Measurements from ENCODE around the gene LRP1B.
A peak's percentile ranks its signal among the peaks of the same experiment; 100 is the strongest.

The LRP1B gene

DNA sequence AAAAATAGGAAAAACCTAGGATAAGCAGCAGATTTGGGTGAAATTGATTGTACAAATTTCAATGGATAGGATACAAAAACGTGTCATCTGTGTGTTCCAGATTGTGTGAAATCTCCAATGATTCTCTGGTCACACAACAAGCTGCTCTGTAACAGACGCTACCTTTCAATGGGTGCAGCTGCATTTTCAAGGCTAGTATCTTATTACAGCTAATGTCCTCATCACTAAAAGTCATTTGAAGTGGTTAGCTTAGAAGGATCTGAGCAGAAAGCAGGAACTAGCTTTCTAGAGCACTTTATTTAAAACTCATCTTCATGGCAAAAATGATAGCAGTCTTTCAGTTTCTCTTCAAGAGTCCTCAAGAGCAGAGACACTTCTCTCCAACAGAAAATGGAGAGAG, 364.6 kb downstream of the LRP1B start:
- no peak for TF ChIP-seq Cebpa-rat (IDR thresholded peaks at IDR 0.05)
- no peak overlapping the region for H3K4me3 ChIP-seq
- H3K9me3 ChIP-seq: no peaks in the 10 kb centered on the region
- H3K27ac ChIP-seq: no peak overlapping the region
- no peaks in the 10 kb centered on the region for H3K27me3 ChIP-seq
- no peak overlapping the region for H3K9ac ChIP-seq
- H3K4me2 ChIP-seq: no peak overlapping the region
- no peaks in the 10 kb centered on the region for H4K20me1 ChIP-seq
- no peaks in the 10 kb centered on the region for H3K36me3 ChIP-seq
- no peaks in the 10 kb centered on the region for H3K4me1 ChIP-seq

DNA sequence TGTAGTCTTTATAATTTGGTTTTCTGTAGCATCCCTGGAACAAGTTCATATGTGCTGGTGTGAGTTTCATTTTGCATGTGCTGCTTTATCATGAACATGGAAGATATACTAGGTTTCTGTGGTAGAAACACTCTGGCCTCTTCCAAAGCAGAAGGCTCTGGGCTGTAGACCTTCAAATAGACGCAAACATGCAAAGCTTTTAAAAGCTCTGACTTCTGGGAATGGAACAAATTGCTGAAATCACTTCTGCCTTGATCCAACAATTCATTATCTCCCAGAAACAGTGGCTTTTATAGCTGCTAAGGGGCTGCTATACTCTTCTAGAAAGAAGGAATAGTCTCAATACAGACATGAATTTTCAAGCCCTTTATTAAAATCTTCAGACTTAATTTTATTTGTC, 382.2 kb downstream of the LRP1B start:
- Histone ChIP-seq H3K27ac (no peak overlapping the region), H3K4me2 (no peak overlapping the region), H3K4me1 (no peaks in the 10 kb centered on the region), H3K9me3 (no peaks in the 10 kb centered on the region), H3K36me3 (no peaks in the 10 kb centered on the region), H4K20me1 (no peaks in the 10 kb centered on the region), H3K27me3 (no peaks in the 10 kb centered on the region), H3K9ac (no peak overlapping the region), H3K4me3 (no peak overlapping the region)
- no peak for TF ChIP-seq Cebpa-rat (IDR thresholded peaks at IDR 0.05)

DNA sequence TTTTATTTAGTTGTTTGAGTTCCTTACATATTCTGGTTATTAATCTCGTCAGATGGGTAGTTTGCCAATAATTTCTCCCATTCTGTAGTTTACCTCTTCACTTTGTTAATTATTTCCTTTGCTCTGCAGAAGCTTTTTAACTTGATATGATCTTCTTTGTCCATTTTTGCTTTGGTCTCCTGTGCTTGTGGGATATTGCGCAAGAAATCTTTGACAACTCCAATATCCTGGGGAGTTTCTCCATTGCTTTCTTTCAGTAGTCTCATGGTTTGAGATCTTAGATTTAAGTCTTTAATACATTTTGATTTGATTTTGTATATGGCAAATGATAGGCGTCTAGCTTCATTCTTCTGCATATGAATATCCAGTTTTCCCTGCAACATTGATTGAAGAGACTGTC, 389.2 kb downstream of the LRP1B start:
- H3K27ac ChIP-seq: no peak overlapping the region
- H4K20me1 ChIP-seq: no peaks in the 10 kb centered on the region
- H3K4me3 ChIP-seq: no peak overlapping the region
- no peaks in the 10 kb centered on the region for H3K27me3 ChIP-seq
- no peaks in the 10 kb centered on the region for H3K36me3 ChIP-seq
- no peaks in the 10 kb centered on the region for H3K9me3 ChIP-seq
- H3K4me2 ChIP-seq: no peak overlapping the region
- H3K9ac ChIP-seq: no peak overlapping the region
- no peaks in the 10 kb centered on the region for H3K4me1 ChIP-seq
- TF ChIP-seq Cebpa-rat (IDR thresholded peaks at IDR 0.05): peak; percentile 29; the same call in 1 of the 2 replicates

DNA sequence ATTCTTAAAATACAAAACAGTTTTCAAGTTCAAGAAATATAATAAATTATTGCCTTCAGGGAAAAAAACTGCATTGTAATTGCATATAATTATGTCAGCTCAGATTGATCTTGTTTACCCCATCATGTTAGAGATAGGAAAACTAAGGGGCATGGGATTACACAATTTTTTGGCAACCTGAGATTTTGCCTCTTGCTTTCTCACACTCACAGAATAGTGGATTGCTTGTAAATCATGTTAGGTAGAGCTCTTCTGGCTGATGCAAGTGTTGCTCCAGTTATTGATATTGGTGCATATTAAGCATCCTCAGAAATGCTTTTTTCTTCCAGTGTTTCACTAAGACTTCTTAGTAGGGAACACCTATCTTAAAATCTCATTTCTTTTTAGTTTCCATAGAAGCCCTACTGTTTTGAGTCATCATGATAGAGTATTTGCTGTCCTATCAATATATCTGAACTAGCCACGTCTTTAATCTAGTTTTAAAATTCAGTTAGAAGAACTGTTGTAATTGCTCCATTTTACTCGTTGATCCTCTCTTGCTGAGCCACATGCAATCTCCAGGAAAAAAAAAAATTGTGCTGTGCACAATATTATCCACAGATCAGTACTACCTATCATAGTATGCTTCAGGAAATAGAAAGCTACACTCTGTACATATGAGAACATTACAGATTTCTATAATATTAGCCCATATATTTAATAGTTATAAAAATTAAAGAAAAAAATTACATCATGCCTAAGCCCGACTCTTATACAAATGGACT, 393.1 kb downstream of the LRP1B start:
- Histone ChIP-seq H3K4me1 (no peaks in the 10 kb centered on the region), H3K4me2 (no peak overlapping the region), H3K36me3 (no peaks in the 10 kb centered on the region), H4K20me1 (no peaks in the 10 kb centered on the region), H3K9me3 (no peaks in the 10 kb centered on the region), H3K9ac (no peak overlapping the region), H3K27me3 (no peaks in the 10 kb centered on the region), H3K27ac (no peak overlapping the region), H3K4me3 (no peak overlapping the region)
- TF ChIP-seq Cebpa-rat (IDR thresholded peaks at IDR 0.05): no peak

DNA sequence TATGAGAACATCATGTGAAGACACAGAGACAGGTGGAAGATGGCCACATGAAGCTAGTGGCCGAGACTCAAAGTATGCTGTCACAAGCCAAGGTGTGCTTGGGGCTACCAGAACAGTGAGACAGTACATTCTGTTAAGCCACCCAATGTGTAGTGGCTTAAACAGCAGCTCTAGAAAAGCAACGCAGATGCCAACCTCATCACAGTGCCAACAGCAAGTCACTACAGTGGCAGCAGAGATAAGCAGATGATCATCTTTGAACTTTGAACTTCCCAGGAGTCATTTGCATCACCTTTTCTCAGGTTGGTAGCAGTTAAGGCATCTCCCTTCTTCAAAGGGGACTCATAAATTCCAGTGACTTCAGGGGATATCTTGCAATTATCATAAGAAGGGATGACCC, 394.4 kb downstream of the LRP1B start:
- H3K4me3 ChIP-seq: no peak overlapping the region
- no peaks in the 10 kb centered on the region for H3K27me3 ChIP-seq
- H3K27ac ChIP-seq: no peak overlapping the region
- no peaks in the 10 kb centered on the region for H4K20me1 ChIP-seq
- no peak overlapping the region for H3K9ac ChIP-seq
- no peak overlapping the region for H3K4me2 ChIP-seq
- H3K4me1 ChIP-seq: no peaks in the 10 kb centered on the region
- no peaks in the 10 kb centered on the region for H3K9me3 ChIP-seq
- H3K36me3 ChIP-seq: no peaks in the 10 kb centered on the region
- no peak for TF ChIP-seq Cebpa-rat (IDR thresholded peaks at IDR 0.05)

DNA sequence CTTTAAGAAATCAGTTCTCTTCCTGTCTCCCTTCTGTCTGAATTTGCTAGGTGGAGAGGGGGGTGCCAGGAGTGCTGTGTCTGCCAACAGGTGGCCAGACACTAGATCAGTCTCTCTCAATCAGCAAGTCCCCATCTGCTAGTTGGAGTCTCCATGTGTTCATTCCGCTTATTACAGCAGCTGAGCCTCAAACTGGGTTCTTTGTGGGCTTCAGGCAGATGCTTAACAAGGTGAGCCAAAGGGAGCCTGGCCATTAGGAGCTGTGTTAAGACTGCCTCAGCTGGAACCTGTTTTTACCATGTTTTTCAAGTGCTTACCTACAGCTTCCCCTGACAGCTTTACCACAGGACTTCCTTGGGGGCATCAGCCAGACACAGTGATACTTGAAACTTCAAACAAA, 401.9 kb downstream of the LRP1B start:
- H3K36me3 ChIP-seq: no peaks in the 10 kb centered on the region
- TF ChIP-seq Cebpa-rat (IDR thresholded peaks at IDR 0.05): no peak
- H3K27ac ChIP-seq: no peak overlapping the region

DNA sequence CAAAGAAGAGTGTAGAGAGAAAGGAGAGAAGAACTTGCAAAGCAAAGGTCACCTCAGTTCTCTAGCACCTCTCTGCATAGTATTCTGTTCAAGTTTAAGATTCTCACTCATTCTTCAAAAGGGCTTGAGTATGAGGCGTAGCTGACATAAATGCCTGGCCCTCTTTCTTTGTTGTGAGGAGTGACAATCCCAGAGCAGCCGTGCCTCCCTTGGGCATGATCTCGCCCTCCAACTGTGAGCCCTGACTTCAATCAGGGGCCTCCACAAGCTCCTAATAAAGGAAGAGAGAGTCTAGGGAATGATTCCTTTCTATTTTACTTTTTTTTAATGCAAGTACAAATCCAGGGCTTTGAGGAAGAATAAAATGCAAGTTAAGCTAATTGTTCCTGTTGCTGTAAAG, 402.7 kb downstream of the LRP1B start:
- Histone ChIP-seq H3K36me3 (no peaks in the 10 kb centered on the region), H3K4me2 (no peak overlapping the region), H4K20me1 (no peaks in the 10 kb centered on the region), H3K9ac (no peak overlapping the region), H3K4me3 (no peak overlapping the region), H3K27me3 (no peaks in the 10 kb centered on the region), H3K27ac (no peak overlapping the region), H3K9me3 (no peaks in the 10 kb centered on the region), H3K4me1 (no peaks in the 10 kb centered on the region)
- no peak for TF ChIP-seq Cebpa-rat (IDR thresholded peaks at IDR 0.05)

More for the DNA sequence above, 401.9 kb downstream of the LRP1B start:
- H3K9me3 ChIP-seq: no peaks in the 10 kb centered on the region
- H3K9ac ChIP-seq: no peak overlapping the region
- no peak overlapping the region for H3K4me3 ChIP-seq
- no peak overlapping the region for H3K4me2 ChIP-seq
- H4K20me1 ChIP-seq: no peaks in the 10 kb centered on the region
- H3K4me1 ChIP-seq: no peaks in the 10 kb centered on the region
- H3K27me3 ChIP-seq: no peaks in the 10 kb centered on the region

DNA sequence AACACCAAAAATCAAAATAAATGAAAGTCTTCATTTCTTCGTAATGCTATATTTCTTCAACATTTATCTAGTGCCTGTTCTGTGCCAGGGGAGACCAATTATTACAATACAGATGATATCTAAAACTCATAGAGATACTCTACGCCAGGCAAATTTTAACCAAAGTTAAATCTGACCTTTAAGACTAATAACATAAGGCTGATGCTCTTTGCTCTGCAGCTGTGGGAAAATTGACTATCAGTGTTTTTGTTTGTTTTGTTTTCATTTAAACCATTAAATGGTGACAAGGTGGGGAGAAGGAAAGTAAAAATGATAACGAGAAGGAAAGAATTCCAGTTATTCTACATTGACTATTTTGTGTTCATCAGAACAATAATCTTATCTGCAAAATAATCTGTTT, 406.4 kb downstream of the LRP1B start:
- TF ChIP-seq Cebpa-rat (IDR thresholded peaks at IDR 0.05): no peak
- no peak overlapping the region for H3K9ac ChIP-seq
- H3K27me3 ChIP-seq: no peaks in the 10 kb centered on the region
- no peak overlapping the region for H3K27ac ChIP-seq
- H3K9me3 ChIP-seq: no peaks in the 10 kb centered on the region
- H4K20me1 ChIP-seq: no peaks in the 10 kb centered on the region
- no peak overlapping the region for H3K4me3 ChIP-seq
- no peak overlapping the region for H3K4me2 ChIP-seq
- no peaks in the 10 kb centered on the region for H3K4me1 ChIP-seq
- H3K36me3 ChIP-seq: no peaks in the 10 kb centered on the region

DNA sequence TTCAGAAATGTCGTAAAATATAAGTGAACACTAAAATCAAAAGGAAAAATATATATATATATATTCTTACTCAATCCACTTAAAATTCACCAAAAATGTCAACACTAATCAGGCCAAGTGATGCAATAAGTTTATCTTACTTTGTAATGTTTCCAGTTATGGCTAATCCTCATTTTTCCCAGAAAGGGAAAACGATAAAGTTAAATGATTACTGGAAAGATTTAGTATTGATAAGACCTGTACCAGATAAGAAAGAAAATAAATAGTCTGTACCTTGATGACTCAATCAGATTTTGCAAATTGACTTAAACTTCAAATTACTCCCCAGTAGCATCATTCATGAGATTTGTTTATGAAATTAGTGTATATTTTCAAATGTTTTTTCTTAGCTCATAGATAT, 407.0 kb downstream of the LRP1B start:
- no peaks in the 10 kb centered on the region for H3K9me3 ChIP-seq
- H3K4me1 ChIP-seq: no peaks in the 10 kb centered on the region
- H3K27ac ChIP-seq: no peak overlapping the region
- no peaks in the 10 kb centered on the region for H3K36me3 ChIP-seq
- TF ChIP-seq Cebpa-rat (IDR thresholded peaks at IDR 0.05): no peak
- H4K20me1 ChIP-seq: no peaks in the 10 kb centered on the region
- no peak overlapping the region for H3K4me3 ChIP-seq
- H3K4me2 ChIP-seq: no peak overlapping the region
- H3K27me3 ChIP-seq: no peaks in the 10 kb centered on the region
- H3K9ac ChIP-seq: no peak overlapping the region

DNA sequence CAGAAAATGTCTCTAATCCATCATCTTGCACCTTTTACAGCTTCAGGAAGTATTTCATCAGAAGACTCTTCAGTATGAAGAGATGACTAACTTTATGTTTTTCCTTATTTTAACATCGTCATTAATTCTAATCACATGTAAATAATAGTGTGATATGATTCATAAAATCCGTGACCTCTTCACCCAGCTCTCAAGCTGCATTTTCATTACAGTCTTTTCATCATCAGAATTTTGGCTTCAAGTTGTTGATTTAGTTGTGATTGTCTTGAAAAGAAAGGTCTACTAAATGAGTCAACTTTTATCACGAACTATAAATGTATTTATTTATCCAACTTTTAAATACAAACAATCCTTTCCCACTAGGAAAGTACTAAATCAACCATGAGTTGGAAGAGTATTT, 410.3 kb downstream of the LRP1B start:
- Histone ChIP-seq H3K4me2 (no peak overlapping the region), H4K20me1 (no peaks in the 10 kb centered on the region), H3K4me1 (no peaks in the 10 kb centered on the region), H3K4me3 (no peak overlapping the region), H3K27me3 (no peaks in the 10 kb centered on the region), H3K9ac (no peak overlapping the region), H3K9me3 (no peaks in the 10 kb centered on the region), H3K27ac (no peak overlapping the region), H3K36me3 (no peaks in the 10 kb centered on the region)
- no peak for TF ChIP-seq Cebpa-rat (IDR thresholded peaks at IDR 0.05)

DNA sequence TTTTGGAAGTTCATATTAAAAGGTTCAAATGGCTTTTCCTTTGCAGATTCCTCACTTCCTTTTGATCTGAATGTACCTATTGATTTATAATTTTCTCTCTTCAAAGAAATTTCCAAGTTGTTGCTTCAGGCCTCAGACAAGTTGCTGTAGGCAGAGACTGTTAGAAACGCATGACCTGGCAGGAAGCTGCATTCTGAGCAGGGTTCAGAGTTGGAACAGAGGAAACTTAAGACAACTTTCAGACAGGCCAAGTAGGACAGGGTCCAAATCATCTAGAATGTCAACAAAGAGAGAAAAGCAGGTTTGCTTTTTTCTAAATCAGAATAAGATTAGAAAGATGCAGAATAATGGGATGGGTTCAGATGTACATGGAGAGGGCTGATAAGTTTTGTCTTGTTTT, 416.3 kb downstream of the LRP1B start:
- Histone ChIP-seq H3K27ac (no peak overlapping the region), H4K20me1 (no peaks in the 10 kb centered on the region), H3K9me3 (no peaks in the 10 kb centered on the region), H3K4me2 (no peak overlapping the region), H3K9ac (no peak overlapping the region), H3K4me1 (no peaks in the 10 kb centered on the region), H3K27me3 (no peaks in the 10 kb centered on the region), H3K36me3 (no peaks in the 10 kb centered on the region), H3K4me3 (no peak overlapping the region)
- no peak for TF ChIP-seq Cebpa-rat (IDR thresholded peaks at IDR 0.05)
